DMS153 (cell line): ENCODE results near the gene STEAP1B.
A peak's percentile ranks its signal among the peaks of the same experiment; 100 is the strongest.

Experiments used
- DNase-seq: peaks from one replicate; lab custom pipeline; 2025; lab: John Stamatoyannopoulos, UW

STEAP1B gene

GRCh38 chr7:22430457-22430856, 69.5 kb downstream of the STEAP1B start:
- no peak for DNase-seq

GRCh38 chr7:22429386-22429785, 70.6 kb downstream of the STEAP1B start:
- DNase-seq: no peak

GRCh38 chr7:22427855-22428254, 72.1 kb downstream of the STEAP1B start:
- no peak for DNase-seq

- DNase-seq: peak; percentile 74
Measured at GRCh38 chr7:22427104-22427503, 72.9 kb downstream of the STEAP1B start.

DNA sequence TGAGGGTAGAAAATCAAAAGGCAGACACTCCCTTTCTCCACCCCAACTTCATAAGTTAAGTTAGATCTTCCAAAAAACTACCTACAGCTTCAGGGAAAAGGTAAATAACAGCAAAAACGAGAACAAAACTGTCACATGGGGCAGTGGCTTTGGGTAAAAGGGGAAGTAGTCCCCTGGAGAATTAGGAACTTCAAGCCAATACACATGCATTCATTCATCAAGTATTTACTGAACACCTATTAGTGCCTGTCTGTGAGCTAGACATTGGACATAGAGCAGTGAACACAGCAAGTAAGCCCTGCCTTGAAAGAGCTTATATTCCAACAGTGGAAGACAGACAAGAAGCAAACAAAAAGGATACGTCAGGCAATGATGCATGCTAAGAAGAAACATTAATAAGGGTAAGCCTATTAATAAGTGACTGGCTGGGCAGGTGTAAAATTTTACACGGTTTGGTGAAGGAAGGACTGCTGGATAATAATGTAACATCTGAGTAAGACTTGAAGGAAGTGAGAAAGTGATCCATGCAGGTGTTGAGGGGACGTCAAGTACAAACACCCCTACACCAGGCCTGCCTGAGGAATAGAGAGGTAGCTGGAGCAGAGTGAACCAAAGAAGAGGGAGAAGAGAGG, 73.4 kb downstream of the STEAP1B start:
- no peak for DNase-seq

DNA sequence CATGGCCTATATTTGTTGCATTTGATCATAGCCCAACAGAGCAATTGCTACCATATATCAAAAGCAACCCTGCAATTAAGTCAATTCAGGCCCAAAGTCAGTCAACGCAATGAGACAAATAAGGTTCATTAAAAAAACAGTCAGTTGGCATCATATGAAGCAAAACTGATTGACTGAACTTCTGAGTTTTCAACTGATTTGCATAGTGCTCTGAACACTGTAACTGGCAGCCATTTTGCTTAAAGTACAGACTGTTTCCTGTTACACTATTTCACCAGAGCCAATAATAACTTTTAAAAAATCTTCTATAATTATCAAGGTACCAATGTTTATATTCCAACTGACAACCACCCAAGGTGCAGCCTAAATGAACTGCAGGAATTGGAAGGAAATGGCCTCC, 74.6 kb downstream of the STEAP1B start:
- DNase-seq: no peak

GRCh38 chr7:22422831-22423615, 77.0 kb downstream of the STEAP1B start:
- DNase-seq: no peak

DNA sequence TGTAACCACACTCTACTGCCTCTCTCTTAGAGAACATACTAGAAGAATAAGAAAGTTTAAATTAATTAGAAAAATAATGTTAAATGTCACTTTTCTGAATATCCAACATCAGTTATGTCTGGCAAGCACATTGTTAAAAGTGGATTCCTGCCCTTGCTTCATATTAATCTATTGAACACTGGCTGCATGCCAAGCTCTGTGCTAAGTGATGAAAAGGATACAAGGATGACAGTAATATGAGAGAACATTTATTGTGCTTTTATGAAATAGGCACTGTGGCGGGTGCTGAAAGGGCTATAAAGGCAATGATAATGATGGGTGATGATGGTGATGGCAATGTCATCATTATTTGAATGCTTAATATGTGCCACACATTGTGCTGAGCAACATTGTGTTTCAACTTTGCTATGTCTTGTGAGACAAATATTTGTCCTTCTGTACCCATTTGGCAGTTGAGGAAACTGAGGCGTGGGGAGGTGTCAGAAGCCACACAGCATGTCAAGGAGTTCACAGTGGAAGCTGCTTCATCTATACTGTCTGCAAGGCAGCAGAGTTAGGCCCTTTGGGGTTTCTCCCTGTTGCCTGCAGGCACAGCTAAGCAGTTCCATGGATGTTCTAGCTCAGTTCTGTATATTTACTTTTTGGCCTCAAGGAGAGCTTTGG, 78.9 kb downstream of the STEAP1B start:
- DNase-seq: no peak

DNA sequence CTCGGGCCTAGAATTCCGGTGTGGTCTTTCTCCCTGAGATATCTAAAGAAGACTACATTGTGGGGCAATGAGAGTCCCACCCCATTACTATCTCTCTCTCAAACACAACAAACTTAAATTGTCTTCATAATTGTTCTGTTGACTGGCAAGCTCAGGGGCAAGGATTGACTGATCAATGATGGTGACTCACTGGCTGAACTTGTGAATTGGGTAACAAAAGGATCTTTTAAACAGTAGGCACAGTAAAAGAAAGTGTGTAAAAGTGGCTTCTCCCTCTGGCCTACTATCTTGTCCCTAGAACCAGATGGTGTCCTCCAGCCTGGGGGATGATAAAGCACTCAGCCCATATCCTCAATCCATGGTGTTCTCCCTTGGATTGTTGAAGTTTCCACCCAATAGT, 80.0 kb downstream of the STEAP1B start:
- DNase-seq: no peak

DNA sequence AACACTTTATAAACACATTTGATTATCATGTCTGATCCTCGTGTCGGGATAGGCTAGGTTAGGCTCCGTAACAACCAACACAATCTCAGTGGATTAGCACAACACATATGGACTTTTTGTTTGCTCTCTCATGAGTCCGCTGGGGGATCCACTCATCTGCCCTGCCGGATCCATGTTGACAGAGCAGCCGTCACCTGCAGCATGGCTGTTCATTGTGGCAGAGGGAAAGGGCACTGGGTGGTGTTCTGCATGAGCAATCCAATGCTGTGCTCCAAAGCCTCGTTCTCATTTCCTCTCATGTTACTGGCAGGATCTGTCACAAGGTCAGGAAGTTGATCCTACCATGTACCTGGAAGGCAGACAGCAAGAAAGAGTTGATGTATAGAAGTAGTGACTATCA, 80.5 kb downstream of the STEAP1B start:
- DNase-seq: peak; percentile 83

DNA sequence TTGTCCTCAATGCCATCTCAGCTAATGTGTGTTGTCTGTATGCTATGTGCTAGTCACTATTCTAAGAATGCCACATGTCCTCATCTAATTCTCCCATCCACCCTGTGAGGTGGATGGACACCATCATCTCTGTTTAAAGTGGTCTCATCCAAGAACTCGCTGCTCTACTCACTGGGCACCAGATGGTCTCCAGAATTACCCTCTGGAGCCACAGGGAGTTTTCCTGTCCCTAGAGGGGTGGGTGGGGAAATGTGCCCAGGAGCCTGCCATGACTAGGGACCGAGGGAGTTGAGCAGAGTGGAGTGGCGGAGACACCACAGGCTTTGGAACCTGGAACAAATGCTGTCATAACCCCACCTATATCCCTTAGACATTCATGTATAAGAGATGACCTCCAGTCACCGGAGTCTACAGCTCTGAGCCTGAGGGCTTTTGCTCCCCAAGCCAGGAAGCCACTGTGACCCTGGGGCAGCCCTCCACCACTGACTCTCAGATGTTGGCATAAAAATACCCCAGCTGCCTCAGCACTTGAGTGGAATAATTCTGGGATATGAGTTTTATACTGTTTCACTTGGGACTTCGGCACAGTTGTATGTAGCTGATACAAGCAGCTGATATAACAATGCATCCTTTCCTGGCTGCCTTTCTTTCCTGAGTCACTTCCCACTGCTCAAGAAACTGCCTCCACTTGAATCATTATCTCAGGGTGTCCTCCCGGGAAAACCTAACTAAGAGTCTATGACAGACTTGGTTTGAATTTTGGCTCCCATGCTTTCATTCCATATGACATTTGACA, 81.5 kb downstream of the STEAP1B start:
- DNase-seq: no peak

DNA sequence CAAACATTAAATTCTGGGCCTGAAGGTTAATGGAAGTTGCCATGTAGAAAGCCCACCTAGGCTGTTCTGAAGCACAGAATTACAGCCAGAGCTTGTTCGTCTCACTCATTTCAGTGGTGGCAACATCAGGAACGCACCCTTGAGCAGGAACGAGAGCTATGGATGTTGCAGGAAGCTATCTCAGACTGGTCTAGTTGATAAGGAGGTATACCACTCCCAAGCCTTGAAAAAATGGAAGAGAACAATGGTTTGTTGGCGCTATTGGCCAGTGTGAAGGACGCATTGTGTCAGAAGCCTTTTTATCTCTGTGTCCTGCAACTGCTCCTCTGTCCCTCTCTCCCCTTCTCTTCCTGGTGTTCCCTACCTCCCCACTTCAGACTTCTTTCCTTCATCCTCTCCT, 82.1 kb downstream of the STEAP1B start:
- no peak for DNase-seq

DNA sequence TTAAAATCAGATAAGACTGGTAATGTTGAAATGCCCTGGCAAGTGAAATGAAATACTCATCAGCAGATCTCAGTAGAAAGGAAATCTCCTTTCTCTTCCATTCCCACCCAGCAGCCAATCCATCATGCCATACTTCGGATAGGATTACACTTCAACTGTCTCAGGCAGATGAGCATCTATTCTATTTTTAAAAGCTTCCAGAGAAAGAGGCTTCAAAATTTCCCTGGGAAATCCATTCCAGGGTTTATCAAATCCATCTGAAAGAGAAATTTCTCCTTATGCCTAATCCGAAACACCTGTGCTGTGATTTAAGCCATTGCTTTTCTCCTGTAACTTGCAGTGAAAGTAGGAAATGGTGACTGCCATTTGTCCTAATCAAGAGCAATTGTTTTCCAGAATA, 82.6 kb downstream of the STEAP1B start:
- no peak for DNase-seq

DNA sequence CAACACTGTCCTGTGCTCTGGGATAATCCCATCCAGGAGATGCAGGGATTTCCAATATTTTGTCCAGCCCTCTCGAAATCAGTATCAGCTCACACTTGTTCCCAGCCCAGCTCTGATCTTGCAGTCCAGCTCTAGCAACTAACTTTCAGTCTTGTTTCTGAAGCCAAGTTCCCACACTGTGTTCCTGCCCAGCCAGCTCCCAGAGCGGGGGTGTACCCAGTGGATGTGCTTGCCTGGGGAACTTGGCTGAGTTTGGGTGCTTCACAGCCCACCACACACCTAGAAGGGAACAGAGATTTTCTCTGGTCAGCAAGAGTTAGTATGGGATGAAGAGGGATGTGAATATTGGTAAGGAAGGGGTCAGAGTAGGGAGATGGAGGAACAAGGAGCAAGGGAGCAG, 85.6 kb downstream of the STEAP1B start:
- DNase-seq: no peak

- DNase-seq: no peak
Measured at GRCh38 chr7:22413211-22413610, 86.8 kb downstream of the STEAP1B start.

GRCh38 chr7:22411977-22412693, 87.9 kb downstream of the STEAP1B start:
- no peak for DNase-seq

DNA sequence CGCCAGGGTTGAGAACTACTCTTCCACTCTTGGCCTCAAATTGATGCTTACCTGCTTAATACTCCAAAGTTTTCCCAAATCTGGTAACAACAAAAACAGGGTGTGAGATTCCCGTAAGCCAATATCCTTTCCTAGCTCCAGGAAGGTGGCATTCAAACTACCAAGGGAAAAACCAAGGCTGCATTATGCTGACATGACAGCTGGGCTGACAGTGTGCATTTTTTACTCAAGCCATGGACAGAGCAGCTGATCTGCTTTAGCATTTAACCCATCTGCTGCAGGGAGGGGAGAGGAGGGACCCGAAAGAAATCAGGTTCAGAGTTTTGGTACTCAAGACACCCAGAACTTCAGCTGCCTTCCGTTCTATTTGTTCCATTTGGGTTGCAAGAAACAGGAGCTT, 93.3 kb downstream of the STEAP1B start:
- no peak for DNase-seq

DNA sequence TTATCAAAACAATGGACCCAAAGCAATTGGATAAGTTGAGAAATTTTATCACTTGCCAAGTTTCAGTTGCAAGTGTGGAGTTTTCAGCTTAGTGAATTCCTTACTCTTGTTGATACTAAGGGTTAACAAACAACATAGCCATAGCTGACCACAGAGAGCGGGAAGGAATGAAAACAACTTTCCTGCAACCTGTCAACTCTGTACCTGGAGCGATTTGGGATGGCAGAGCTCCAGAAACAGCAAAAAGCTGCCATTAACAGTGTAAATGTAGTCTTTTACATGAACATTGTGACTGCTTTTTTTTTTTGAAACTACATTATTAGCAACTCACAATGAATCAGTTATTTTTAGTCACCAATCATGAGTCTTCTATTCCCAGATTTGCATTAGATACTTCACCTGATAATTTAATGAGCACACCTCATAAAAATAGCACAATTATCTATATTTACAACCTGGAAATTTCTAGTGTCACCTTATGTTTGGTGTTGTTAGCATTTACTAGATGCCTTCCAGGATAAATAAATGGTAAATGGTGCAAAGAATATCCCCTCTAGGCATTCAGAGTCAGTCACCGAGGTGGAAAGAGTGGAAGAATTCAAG, 95.5 kb downstream of the STEAP1B start:
- DNase-seq: no peak

DNA sequence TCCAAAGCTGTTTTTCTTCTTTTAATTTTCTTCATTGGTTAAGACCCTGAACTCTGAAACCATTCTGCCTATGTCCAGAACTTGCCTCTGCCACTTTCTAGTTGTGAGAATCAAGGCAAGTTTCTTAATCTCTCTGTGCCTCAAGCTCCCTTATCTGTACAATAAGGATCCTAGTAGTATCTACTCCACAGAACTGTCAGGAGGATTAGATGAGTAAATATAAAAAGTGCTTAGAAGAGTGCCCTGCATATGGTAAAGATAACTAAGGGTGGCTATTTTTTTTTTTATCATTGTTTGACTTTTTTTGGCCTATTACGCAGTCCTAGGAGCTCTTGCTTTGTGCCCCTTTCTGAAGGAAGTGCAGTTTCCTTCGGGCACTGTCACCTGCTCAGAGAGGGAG, 96.6 kb downstream of the STEAP1B start:
- no peak for DNase-seq

GRCh38 chr7:22402250-22402649, 97.7 kb downstream of the STEAP1B start:
- DNase-seq: no peak

DNA sequence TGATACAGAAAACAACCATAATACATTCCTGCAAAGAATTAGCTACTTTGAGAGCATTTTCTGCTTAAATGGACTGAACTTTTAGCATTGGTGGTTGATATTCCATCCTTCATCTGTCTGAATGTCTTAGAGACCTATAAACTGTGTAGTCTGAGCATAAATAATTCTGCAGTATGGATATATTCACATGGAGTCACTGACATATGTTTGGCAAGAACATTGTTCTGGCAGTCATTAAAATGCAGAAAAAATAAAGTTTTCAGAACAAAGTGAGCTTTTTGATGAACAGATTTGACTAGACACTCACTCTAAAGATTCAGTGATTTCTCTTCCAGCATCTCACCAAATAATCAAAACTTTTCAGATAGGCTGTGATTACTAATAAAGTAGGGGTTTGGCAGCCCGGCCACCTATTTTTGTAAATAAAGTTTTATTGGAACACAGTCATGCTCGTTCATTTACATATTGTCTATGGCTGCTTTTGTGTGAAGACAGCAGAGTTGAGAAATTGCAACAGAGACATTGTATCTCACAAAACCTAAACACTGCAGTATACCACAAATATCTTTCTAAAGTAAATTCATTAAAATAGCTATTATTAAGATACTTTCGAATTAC, 98.9 kb downstream of the STEAP1B start:
- DNase-seq: no peak
